H1 (cell line): Measurements from ENCODE around the gene FAM131C. TPM values are rescaled to one million over a fixed set of nuclear protein-coding genes. Genes with fewer than 3 reads are reported as not detected.

Experiments
- CEBPB ChIP-seq: IDR thresholded peaks from 2 replicates; pipeline ENCODE4 v1.6.1; 2012; ENCODE audit warnings: low read depth, low read length
- CTCF ChIP-seq, 3 experiments: IDR thresholded peaks; 1 replicate in 2 of 3; 2 replicates in 1 of 3; pipeline versions ENCODE4 v1.5.1 to v1.6.1; 2011; ENCODE audit warnings: low read length in 3 of 3, mild to moderate bottlenecking in 3 of 3, inconsistent platforms in 2 of 3, low read depth in 1 of 3, moderate library complexity in 1 of 3; ENCODE audit not compliant: insufficient read depth in 1 of 3; ENCODE audit errors: control extremely low read depth in 1 of 3
- EGR1 ChIP-seq: IDR thresholded peaks from 2 replicates; pipeline ENCODE4 v1.6.1; 2011; ENCODE audit warnings: low read depth, low read length, borderline replicate concordance
- HDAC6 ChIP-seq: IDR thresholded peaks from one replicate; pipeline ENCODE4 v1.7.1; 2012; ENCODE audit warnings: low read depth, mild to moderate bottlenecking, inconsistent platforms, low read length, moderate library complexity
- NRF1 ChIP-seq: IDR thresholded peaks from 2 replicates; pipeline ENCODE4 v1.6.1; 2011; ENCODE audit warnings: mild to moderate bottlenecking, low read depth, low read length, improper control_type of control experiment
- POLR2A ChIP-seq, 2 experiments: IDR thresholded peaks; 1 replicate in 1 of 2; 2 replicates in 1 of 2; pipeline ENCODE4 v1.6.1; 2011; ENCODE audit warnings: low read depth in 2 of 2, low read length in 2 of 2, mild to moderate bottlenecking in 2 of 2; ENCODE audit errors: control extremely low read depth in 1 of 2
- POU5F1 ChIP-seq: IDR thresholded peaks from 2 replicates; pipeline ENCODE4 v1.6.1; 2011; ENCODE audit warnings: low read depth, mild to moderate bottlenecking, low read length, moderate library complexity
- RBBP5 ChIP-seq: IDR thresholded peaks from 2 replicates; pipeline ENCODE4 v1.7.1; 2012; ENCODE audit warnings: low read depth, mild to moderate bottlenecking, inconsistent platforms, low read length, moderate library complexity, borderline replicate concordance
- RFX5 ChIP-seq: IDR thresholded peaks from 2 replicates; pipeline ENCODE4 v1.6.1; 2011; ENCODE audit warnings: low read depth, low read length, improper control_type of control experiment, borderline replicate concordance
- RNF2 ChIP-seq: fragments of 200-900, 300-1000 bp; sonication (generic); IDR thresholded peaks from 2 replicates; pipeline ENCODE4 v1.7.1; 2016; ENCODE audit warnings: borderline replicate concordance, low read depth, mild to moderate bottlenecking, antibody characterized with exemption, low read length; ENCODE audit not compliant: poor library complexity, severe bottlenecking; ENCODE audit errors: missing control alignments
- TAF7 ChIP-seq: optimal IDR thresholded peaks from 2 replicates; pipeline ENCODE3; 2011; ENCODE audit warnings: low read depth, mild to moderate bottlenecking, inconsistent platforms, low read length, moderate library complexity, borderline replicate concordance
- TBP ChIP-seq: IDR thresholded peaks from 2 replicates; pipeline ENCODE4 v1.6.1; 2011; ENCODE audit warnings: low read depth, low read length, improper control_type of control experiment
- TCF12 ChIP-seq: IDR thresholded peaks from 2 replicates; pipeline ENCODE4 v1.6.1; 2011; ENCODE audit warnings: low read depth, mild to moderate bottlenecking, low read length
- TEAD4 ChIP-seq: IDR thresholded peaks from 2 replicates; pipeline ENCODE4 v1.6.1; 2012; ENCODE audit warnings: low read depth, low read length, inconsistent platforms, mixed read lengths
- polyA plus RNA-seq, 7 experiments: library from polyadenylated mRNA; depleted of rRNA in 3 of 7; stranded (reverse) in 5 of 7; unstranded in 2 of 7; fragments of >200 nt in 5 of 7; fragments of 200-250 nt in 2 of 7; gene quantifications; 1 replicate in 5 of 7; 2 replicates in 1 of 7; 4 replicates in 1 of 7; pipeline versions ENCODE4 v1.2.1 to v1.2.3, GENCODE V29; 2011 to 2013; ENCODE audit warnings: missing spikeins in 2 of 7, mixed read lengths in 2 of 7
- total RNA-seq: library from RNA; stranded (reverse); fragmentation: NEBNext Ultra II Directional; extraction: Animal tissue kit (Norgen Biotek cat#: 25700); gene quantifications from 2 replicates; pipeline ENCODE4 v1.2.1, GENCODE V29; 2021

Gene FAM131C
- total and polyA plus RNA-seq, 2 of the 8 experiments (the other 6 are each of a cell fraction or from before 2014, with no cell fraction given), result 0.73 to 0.78 TPM

GRCh38 chr1:16073490-16074119 is at the start of gene FAM131C (continued):
- no peak for TF ChIP-seq RNF2
- TF ChIP-seq EGR1, result no peak
- no peak for TF ChIP-seq TEAD4
- no peak for TF ChIP-seq RBBP5
- TF ChIP-seq CEBPB, result no peak
- TF ChIP-seq RFX5, result no peak
- TF ChIP-seq TCF12, result no peak
- TF ChIP-seq TAF7, result peak; percentile 45
- TF ChIP-seq POU5F1, result no peak
- no peak for TF ChIP-seq POLR2A (IDR thresholded peaks at IDR 0.05; ENCODE audit: control extremely low read depth in 1 of 2, low read depth in 2 of 2, low read length in 2 of 2)
- peak; percentile 42 to 74 (median 56) for TF ChIP-seq CTCF (IDR thresholded peaks at IDR 0.05; ENCODE audit: control extremely low read depth in 1 of 3, insufficient read depth in 1 of 3, low read depth in 1 of 3, low read length in 3 of 3)
- TF ChIP-seq HDAC6, result no peak
- no peak for TF ChIP-seq TBP
- no peak for TF ChIP-seq NRF1
